ENCODE results near the gene CRCP. TPM values are rescaled to one million over a fixed set of nuclear protein-coding genes. Genes with fewer than 3 reads are reported as not detected.

Gene CRCP
- total RNA-seq, 1 experiment from 2014 or later, result 42.5 TPM

DNA sequence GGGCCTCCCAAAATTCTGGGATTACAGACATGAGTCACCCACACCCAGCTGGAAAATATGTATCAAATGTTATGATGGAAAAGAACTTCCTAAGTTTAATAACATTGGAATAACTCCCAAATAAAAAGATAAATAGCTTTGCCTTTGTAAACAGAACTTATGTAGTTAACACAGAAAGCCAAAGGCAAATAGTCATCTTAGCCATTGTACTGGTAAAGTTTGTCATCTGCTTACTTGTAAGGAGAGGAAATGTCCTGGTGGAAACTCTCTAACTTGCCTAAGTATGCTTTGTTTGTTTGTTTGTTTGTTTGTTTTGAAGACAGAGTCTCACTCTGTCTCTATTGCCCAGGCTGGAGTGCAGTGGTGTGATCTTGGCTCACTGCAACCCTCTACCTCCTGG is 66.7 kb downstream of the CRCP start:
- Histone ChIP-seq H3K36me3 (ENCODE audit: insufficient read depth, low read length, poor library complexity, severe bottlenecking) (no peaks in the 10 kb centered on the region), H3K4me1 (ENCODE audit: insufficient read depth, low read length, poor library complexity, severe bottlenecking) (no peaks in the 10 kb centered on the region), H3K27ac (ENCODE audit: low read depth, low read length, poor library complexity, severe bottlenecking) (no peak overlapping the region), H3K27me3 (replicated peaks; ENCODE audit: insufficient read depth, low read depth, low read length, poor library complexity) (no peaks in the 10 kb centered on the region), H3K4me3 (ENCODE audit: low read depth, low read length, poor library complexity, severe bottlenecking) (no peak overlapping the region), H3K9me3 (ENCODE audit: low read depth, low read length, poor library complexity, severe bottlenecking) (peaks cover 3% of the 10 kb centered on the region)
- no TSS peak for BruUV-seq (replicated peaks)
- POLR2A ChIA-PET (ENCODE audit: low non-redundant PET), result no interaction called here
- intact Hi-C loops (cut with micrococcal nuclease; ENCODE audit: unreplicated experiment), result no loop called here
- TF ChIP-seq EZH2 (IDR thresholded peaks at IDR 0.05; ENCODE audit: borderline replicate concordance, low read depth, low read length, poor library complexity, severe bottlenecking), result no peak
- TF ChIP-seq, protein P1, sequence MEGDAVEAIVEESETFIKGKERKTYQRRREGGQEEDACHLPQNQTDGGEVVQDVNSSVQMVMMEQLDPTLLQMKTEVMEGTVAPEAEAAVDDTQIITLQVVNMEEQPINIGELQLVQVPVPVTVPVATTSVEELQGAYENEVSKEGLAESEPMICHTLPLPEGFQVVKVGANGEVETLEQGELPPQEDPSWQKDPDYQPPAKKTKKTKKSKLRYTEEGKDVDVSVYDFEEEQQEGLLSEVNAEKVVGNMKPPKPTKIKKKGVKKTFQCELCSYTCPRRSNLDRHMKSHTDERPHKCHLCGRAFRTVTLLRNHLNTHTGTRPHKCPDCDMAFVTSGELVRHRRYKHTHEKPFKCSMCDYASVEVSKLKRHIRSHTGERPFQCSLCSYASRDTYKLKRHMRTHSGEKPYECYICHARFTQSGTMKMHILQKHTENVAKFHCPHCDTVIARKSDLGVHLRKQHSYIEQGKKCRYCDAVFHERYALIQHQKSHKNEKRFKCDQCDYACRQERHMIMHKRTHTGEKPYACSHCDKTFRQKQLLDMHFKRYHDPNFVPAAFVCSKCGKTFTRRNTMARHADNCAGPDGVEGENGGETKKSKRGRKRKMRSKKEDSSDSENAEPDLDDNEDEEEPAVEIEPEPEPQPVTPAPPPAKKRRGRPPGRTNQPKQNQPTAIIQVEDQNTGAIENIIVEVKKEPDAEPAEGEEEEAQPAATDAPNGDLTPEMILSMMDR (conservative IDR thresholded peaks at IDR 0.05; ENCODE audit: low read depth, low read length), result no peak
- CTCF ChIA-PET, result no interaction called here
- no peak for DNase-seq (ENCODE audit: low spot score)

DNA sequence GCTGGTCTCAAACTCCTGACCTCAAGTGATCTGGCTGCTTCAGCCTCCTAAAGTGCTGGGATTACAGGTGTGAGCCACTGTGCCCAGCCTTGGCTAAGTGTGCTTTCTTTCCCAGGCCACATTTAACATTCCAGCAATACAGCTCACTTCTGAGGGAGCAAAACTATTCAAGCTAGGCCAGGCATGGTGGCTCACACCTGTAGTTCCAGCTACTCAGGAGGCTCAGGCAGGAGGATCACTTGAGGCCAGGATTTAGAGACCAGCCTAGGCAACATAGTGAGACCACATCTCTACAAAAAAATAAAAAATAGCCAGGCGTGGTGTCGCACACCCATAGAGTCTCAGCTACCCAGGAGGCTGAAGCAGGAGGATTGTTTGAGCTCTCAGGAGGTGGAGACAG is 67.2 kb downstream of the CRCP start:
- DNase-seq (ENCODE audit: low spot score), result no peak
- no peak overlapping the region for H3K4me3 ChIP-seq (ENCODE audit: low read depth, low read length, poor library complexity, severe bottlenecking)
- no peak overlapping the region for H3K27ac ChIP-seq (ENCODE audit: low read depth, low read length, poor library complexity, severe bottlenecking)
- H3K36me3 ChIP-seq (ENCODE audit: insufficient read depth, low read length, poor library complexity, severe bottlenecking), result no peaks in the 10 kb centered on the region
- no peaks in the 10 kb centered on the region for H3K27me3 ChIP-seq (replicated peaks; ENCODE audit: insufficient read depth, low read depth, low read length, poor library complexity)
- intact Hi-C loops (cut with micrococcal nuclease; ENCODE audit: unreplicated experiment), result no loop called here
- POLR2A ChIA-PET (ENCODE audit: low non-redundant PET), result no interaction called here
- CTCF ChIA-PET, result interaction anchor here (0.6 kb wide), 1 partner anchor 27 kb away, joined by 5 read pairs; no protein-coding TSS in a partner anchor
- peaks cover 3% of the 10 kb centered on the region for H3K9me3 ChIP-seq (ENCODE audit: low read depth, low read length, poor library complexity, severe bottlenecking)
- BruUV-seq (replicated peaks), result no TSS peak
- no peaks in the 10 kb centered on the region for H3K4me1 ChIP-seq (ENCODE audit: insufficient read depth, low read length, poor library complexity, severe bottlenecking)
- TF ChIP-seq, protein P1 (conservative IDR thresholded peaks at IDR 0.05; ENCODE audit: low read depth, low read length), result no peak
- TF ChIP-seq EZH2 (IDR thresholded peaks at IDR 0.05; ENCODE audit: borderline replicate concordance, low read depth, low read length, poor library complexity, severe bottlenecking), result no peak

DNA sequence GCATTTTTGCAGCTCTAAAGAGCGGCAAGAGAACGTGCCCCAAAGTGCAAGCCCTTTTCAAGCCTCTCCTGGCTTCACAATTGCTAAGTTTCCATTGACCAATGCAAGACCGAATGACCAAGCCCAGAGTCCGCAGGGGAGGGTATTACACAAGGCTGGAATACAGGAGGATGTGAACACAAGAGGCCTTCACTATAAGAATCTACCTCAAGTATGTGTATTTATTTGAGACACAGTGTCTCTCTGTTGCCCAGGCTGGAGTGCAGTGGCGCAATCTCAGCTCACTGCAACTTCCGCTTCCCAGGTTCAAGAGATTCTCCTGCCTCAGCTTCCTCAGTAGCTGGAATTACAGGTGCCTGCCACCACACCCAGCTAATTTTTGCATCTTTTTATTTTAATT is 68.3 kb downstream of the CRCP start:
- H3K36me3 ChIP-seq (ENCODE audit: insufficient read depth, low read length, poor library complexity, severe bottlenecking), result no peaks in the 10 kb centered on the region
- no peak overlapping the region for H3K27ac ChIP-seq (ENCODE audit: low read depth, low read length, poor library complexity, severe bottlenecking)
- intact Hi-C loops (cut with micrococcal nuclease; ENCODE audit: unreplicated experiment), result no loop called here
- TF ChIP-seq, protein P1 (conservative IDR thresholded peaks at IDR 0.05; ENCODE audit: low read depth, low read length), result no peak
- no peak for TF ChIP-seq EZH2 (IDR thresholded peaks at IDR 0.05; ENCODE audit: borderline replicate concordance, low read depth, low read length, poor library complexity, severe bottlenecking)
- DNase-seq (ENCODE audit: low spot score), result no peak
- no peaks in the 10 kb centered on the region for H3K4me1 ChIP-seq (ENCODE audit: insufficient read depth, low read length, poor library complexity, severe bottlenecking)
- BruUV-seq (replicated peaks), result no TSS peak
- POLR2A ChIA-PET (ENCODE audit: low non-redundant PET), result interaction anchor here (0.5 kb wide), 1 partner anchor 58 kb away, joined by 9 read pairs; no protein-coding TSS in a partner anchor
- peaks cover 3% of the 10 kb centered on the region for H3K9me3 ChIP-seq (ENCODE audit: low read depth, low read length, poor library complexity, severe bottlenecking)
- CTCF ChIA-PET, result interaction anchor here (0.7 kb wide), 1 partner anchor 311 kb away, joined by 6 read pairs; no protein-coding TSS in a partner anchor
- H3K4me3 ChIP-seq (ENCODE audit: low read depth, low read length, poor library complexity, severe bottlenecking), result no peak overlapping the region
- H3K27me3 ChIP-seq (replicated peaks; ENCODE audit: insufficient read depth, low read depth, low read length, poor library complexity), result no peaks in the 10 kb centered on the region

Measured in A673 (cell line).